NB4 (cell line): ENCODE measurements around the gene MACROD2.

Experiments
- MYC ChIP-seq: IDR thresholded peaks from 2 replicates; pipeline ENCODE4 v1.6.1; 2011; ENCODE audit warnings: low read depth, low read length
- TF ChIP-seq, protein P1 (sequence below): IDR thresholded peaks from one replicate; pipeline ENCODE4 v1.5.1; 2012; ENCODE audit warnings: low read depth, low read length
- TF ChIP-seq, protein P2 (sequence below): IDR thresholded peaks from 2 replicates; pipeline ENCODE4 v1.6.1; 2011; ENCODE audit warnings: low read depth, low read length

DNA sequence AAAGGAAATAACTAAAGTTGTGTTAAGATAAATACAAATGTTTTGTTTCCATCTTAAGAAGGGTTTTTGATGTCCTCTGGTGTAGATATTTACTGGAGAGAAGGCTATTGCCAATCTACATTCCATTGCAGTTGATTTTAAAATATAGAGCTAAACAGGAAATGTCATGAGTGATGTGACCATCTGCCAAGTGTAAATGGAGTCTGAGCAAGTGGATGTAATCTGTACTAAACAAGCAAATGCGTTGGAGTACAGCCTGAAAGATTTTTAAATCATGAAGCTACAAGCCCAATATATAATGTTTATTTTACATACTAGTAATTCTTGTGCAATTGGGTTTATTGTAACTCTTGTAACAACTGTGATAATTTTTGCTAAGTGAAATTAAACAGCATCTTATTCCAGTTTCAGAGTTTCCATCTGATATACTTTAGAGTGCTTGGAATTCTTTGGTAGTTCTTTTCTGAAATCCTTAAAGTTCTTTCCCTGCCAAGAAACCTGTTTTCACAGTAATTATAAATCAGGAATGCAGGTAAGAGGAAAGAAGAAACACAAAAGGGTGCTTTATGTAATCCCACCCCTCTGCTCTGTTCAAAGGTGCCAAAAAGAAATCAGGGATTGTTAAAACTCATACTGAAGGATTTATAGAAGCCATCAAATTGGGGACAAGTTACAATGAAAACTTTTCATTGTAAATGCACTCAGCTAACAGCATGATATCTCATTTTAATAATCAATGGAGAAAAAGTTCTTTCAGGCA, 389.3 kb downstream of the MACROD2 start:
- TF ChIP-seq MYC, result no peak
- TF ChIP-seq, protein P1, sequence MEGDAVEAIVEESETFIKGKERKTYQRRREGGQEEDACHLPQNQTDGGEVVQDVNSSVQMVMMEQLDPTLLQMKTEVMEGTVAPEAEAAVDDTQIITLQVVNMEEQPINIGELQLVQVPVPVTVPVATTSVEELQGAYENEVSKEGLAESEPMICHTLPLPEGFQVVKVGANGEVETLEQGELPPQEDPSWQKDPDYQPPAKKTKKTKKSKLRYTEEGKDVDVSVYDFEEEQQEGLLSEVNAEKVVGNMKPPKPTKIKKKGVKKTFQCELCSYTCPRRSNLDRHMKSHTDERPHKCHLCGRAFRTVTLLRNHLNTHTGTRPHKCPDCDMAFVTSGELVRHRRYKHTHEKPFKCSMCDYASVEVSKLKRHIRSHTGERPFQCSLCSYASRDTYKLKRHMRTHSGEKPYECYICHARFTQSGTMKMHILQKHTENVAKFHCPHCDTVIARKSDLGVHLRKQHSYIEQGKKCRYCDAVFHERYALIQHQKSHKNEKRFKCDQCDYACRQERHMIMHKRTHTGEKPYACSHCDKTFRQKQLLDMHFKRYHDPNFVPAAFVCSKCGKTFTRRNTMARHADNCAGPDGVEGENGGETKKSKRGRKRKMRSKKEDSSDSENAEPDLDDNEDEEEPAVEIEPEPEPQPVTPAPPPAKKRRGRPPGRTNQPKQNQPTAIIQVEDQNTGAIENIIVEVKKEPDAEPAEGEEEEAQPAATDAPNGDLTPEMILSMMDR, result no peak
- TF ChIP-seq, protein P2, sequence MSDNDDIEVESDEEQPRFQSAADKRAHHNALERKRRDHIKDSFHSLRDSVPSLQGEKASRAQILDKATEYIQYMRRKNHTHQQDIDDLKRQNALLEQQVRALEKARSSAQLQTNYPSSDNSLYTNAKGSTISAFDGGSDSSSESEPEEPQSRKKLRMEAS, result no peak
